Upper lobe of left lung (tissue), 4 donors: Measurements from ENCODE around the gene TIGIT.

Experiments
- EP300 ChIP-seq, 4 donors: sonication (generic); formaldehyde crosslinking; IDR thresholded peaks; one replicate each; pipeline ENCODE4 v1.5.1; 2017; ENCODE audit warnings: antibody characterized with exemption in 4 of 4, control low read depth in 2 of 4
- POLR2A ChIP-seq, 4 donors: fragments of 450-650 bp; IDR thresholded peaks; one replicate each; pipeline ENCODE4 v1.5.1; 2016 to 2017; ENCODE audit warnings: antibody characterized with exemption in 4 of 4, mild to moderate bottlenecking in 2 of 4
- POLR2AphosphoS5 ChIP-seq, 2 donors: sonication (generic); formaldehyde crosslinking; IDR thresholded peaks; one replicate each; pipeline ENCODE4 v1.5.1; 2017; ENCODE audit warnings: antibody characterized with exemption in 2 of 2
- TF ChIP-seq, protein P1 (sequence below), 6 experiments: fragments of 450-650 bp in 4 of 6; fragments of 200-600 bp in 2 of 6; sonication (generic) in 2 of 6; IDR thresholded peaks; one replicate each; pipeline ENCODE4 v1.5.1; 2016 to 2019; ENCODE audit warnings: antibody characterized with exemption in 6 of 6

- TF ChIP-seq EP300 (IDR thresholded peaks at IDR 0.05) = no peak
- TF ChIP-seq, protein P1, sequence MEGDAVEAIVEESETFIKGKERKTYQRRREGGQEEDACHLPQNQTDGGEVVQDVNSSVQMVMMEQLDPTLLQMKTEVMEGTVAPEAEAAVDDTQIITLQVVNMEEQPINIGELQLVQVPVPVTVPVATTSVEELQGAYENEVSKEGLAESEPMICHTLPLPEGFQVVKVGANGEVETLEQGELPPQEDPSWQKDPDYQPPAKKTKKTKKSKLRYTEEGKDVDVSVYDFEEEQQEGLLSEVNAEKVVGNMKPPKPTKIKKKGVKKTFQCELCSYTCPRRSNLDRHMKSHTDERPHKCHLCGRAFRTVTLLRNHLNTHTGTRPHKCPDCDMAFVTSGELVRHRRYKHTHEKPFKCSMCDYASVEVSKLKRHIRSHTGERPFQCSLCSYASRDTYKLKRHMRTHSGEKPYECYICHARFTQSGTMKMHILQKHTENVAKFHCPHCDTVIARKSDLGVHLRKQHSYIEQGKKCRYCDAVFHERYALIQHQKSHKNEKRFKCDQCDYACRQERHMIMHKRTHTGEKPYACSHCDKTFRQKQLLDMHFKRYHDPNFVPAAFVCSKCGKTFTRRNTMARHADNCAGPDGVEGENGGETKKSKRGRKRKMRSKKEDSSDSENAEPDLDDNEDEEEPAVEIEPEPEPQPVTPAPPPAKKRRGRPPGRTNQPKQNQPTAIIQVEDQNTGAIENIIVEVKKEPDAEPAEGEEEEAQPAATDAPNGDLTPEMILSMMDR (IDR thresholded peaks at IDR 0.05) = no peak
- TF ChIP-seq POLR2A (IDR thresholded peaks at IDR 0.05) = no peak
- TF ChIP-seq POLR2AphosphoS5 (IDR thresholded peaks at IDR 0.05) = no peak
Measured at GRCh38 chr3:114329823-114330222, 36.0 kb downstream of the TIGIT start.
